Epithelial cell of umbilical artery (primary cell): Measurements from ENCODE around the gene PICK1. TPM values are rescaled to one million over a fixed set of nuclear protein-coding genes. Genes with fewer than 3 reads are reported as not detected.

Experiments used
- total RNA-seq: library from RNA; depleted of rRNA; stranded (reverse); fragments of >200 nt; gene quantifications from 2 replicates; pipeline ENCODE4 v1.2.3, GENCODE V29; 2014

PICK1 gene
- total RNA-seq: 5.8 and 17.8 TPM in 2 replicates

DNA sequence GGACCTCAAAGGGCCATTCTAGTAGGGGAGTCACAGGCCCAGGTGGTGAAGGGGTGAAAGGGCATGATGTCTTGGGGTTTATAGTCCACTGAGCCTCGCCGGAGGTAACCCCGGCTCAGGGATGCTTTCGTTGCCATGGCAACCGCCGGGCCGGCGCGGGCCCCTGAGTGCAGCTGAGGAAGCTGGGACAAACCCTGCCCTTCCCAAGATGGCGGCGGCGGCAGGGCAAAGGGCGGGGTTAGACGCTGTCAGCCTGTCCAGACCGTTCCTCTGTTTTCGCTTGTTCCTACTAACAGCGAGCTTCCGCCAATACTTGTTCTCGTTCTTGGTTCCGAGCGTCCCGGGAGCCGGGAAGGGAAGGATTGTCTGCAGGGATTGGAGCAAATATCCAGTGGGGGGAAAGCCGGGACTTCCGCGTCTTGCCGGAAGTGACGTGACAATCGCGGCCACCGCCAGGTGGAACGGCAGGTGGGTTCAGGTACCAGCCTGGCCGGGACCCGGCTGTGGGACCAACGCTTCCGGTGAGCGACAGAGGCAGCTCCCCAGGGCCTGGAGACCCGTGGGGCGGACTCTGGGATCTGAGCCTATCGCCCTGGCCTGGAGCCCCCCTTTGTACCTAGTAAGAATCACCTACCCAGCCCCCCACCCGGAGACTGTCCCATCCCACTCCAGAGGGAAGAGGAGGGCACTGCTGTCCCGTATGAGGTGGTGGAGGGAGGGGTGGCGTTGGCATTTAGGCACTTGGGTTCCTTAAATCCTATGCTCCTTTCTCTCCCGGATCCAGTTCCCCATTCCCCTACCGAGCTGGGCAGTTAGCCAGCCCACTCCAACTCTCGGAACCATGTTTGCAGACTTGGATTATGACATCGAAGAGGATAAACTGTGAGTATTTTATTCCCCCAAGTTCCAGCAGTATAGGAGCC, at the start of gene PICK1:
PICK1 (plus strand) TSS at position 436 of the 923 bp plus-strand sequence; CDS start at position 842, 406 bp downstream.

DNA sequence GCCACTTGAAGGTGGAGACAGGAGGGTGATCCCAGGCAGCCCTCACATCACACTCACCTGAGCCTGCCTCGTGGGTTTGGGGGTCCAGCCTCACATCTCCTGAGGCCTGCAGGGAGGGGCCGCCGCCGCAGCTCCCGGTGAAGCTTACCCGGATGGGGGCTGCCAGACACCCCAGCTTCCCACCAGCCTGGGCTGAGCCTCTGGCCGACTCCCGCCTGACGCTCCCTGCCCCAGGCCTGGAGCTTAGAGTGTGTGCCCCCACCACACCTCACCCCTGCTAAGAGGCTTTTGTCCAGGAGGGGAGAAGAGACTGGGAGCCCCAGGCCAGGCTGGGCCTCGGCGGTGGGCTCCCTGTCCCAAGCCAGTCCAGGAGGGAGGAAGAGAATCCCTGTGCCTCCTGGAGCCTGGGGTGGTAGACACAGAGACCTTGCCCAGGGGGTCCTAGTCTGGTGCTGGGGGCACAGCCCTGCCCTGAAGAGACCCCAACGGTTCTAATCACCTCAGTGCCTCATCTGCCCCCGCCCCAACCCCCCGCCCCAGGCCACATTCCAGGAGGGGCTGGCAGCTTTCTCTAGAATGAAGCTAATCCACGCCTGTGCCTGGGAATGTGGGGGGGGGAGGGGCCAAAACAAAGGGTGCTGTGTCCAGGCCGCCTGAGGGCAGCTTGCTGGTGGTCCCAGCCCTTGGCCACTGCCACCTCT, 26.9 kb downstream of the PICK1 start, which contains the start of gene SLC16A8:
SLC16A8 (minus strand) TSS at position 254 of the 701 bp plus-strand sequence. CDS start 1,311 bp downstream, outside the sequence.

DNA sequence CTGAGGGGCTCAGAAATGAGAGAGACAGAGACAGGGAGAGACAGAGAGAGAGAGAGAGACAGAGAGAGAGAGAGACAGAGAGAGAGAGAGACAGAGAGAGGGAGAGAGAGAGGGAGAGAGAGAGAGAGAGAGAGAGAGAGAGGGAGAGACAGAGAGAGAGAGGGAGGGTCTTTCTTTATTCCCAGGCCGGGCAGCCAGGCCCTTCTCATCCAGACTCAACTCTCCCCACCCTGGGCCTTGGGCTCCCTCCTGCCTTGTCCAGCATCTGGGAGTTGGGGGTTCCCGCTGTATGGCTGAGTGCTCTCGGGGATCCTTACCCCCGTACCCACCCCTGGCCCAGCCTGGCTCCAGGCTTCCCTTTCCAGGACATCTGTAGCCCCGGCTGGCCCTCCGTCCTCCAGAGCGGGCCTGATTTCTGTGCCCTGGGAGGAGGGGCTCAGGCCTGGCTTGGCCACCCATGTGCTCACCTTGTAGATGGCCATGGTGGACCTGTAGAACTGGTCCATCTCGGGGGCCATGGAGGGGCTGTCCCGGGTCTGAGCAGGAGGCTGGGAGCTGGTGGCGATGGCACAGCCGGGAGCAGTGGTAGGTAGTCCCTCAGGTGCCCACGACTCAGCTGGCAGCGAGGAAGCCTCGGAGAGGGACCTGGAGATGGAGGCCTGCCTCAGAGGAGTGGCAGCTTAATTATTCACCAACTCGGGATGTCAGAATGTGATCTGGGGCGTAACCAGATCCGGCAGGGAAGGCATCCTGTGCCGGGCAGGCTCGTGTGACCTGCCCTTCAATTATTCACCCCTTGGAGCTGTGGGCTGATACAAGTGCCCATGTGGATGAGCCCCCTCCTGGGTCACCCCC, 53.0 kb downstream of the PICK1 start, which contains the start of gene BAIAP2L2:
BAIAP2L2 (minus strand) TSS at position 677 of the 855 bp plus-strand sequence; CDS start at position 518, 159 bp downstream.

Other genes starting within 250 kb of the PICK1 start
- gene GCAT, start 249.5 kb upstream of the PICK1 start, total RNA-seq: 38.1 and 57.2 TPM in 2 replicates
- gene GALR3, start 234.0 kb upstream of the PICK1 start, total RNA-seq: 0.32 TPM in 1 of 2 replicates, not detected in the other
- 42.9 and 46.8 TPM in 2 replicates for gene ANKRD54, start 213.1 kb upstream of the PICK1 start, total RNA-seq
- gene EIF3L, start 208.0 kb upstream of the PICK1 start, total RNA-seq: 173 and 313 TPM in 2 replicates
- gene MICALL1, start 151.1 kb upstream of the PICK1 start, total RNA-seq: 22.7 and 23.7 TPM in 2 replicates
- 0.32 TPM in 1 of 2 replicates, not detected in the other for gene C22orf23, start 103.8 kb upstream of the PICK1 start, total RNA-seq
- gene POLR2F, start 103.7 kb upstream of the PICK1 start, total RNA-seq: 46.0 and 78.0 TPM in 2 replicates
- gene SOX10, start 72.8 kb upstream of the PICK1 start, total RNA-seq: not detected in 2 replicates
- under 0.01 TPM in 1 of 2 replicates, not detected in the other for gene SLC16A8, start 26.8 kb downstream of the PICK1 start, total RNA-seq
- gene BAIAP2L2, start 53.3 kb downstream of the PICK1 start, total RNA-seq: not detected in 2 replicates
- gene PLA2G6, start 124.4 kb downstream of the PICK1 start, total RNA-seq: 1.9 and 9.4 TPM in 2 replicates
- 43.5 and 66.6 TPM in 2 replicates for gene MAFF, start 144.6 kb downstream of the PICK1 start, total RNA-seq
- 19.6 and 22.7 TPM in 2 replicates for gene TMEM184B, start 215.6 kb downstream of the PICK1 start, total RNA-seq